Mammary epithelial cell (primary cell): ENCODE data around the gene GNRH2.

ENCODE experiments used
- CTCF ChIP-seq, 2 donors: IDR thresholded peaks in 1 of 2; conservative IDR thresholded peaks in 1 of 2; 2 replicates each; pipeline ENCODE4 v1.5.1; 2011 to 2012; ENCODE audit warnings: inconsistent platforms in 2 of 2, low read length in 2 of 2, mild to moderate bottlenecking in 2 of 2, control low read depth in 1 of 2, low read depth in 1 of 2; ENCODE audit not compliant: insufficient read depth in 1 of 2; ENCODE audit errors: extremely low read depth in 1 of 2
- EZH2 ChIP-seq: IDR thresholded peaks from 2 replicates; pipeline ENCODE4 v1.6.1; 2012; ENCODE audit warnings: low read length, inconsistent platforms, borderline replicate concordance

GRCh38 chr20:3077618-3078134 lies 34.3 kb downstream of the GNRH2 start:
- no peak for TF ChIP-seq CTCF (conservative IDR thresholded peaks at IDR 0.05 in 1 of 2, IDR thresholded peaks at IDR 0.05 in 1 of 2; ENCODE audit: extremely low read depth in 1 of 2, insufficient read depth in 1 of 2, low read depth in 1 of 2, low read length in 2 of 2)
- TF ChIP-seq EZH2: no peak
